SW480 (cell line): ENCODE measurements around the gene NPFF.

Experiments used
- DNase-seq: peaks from one replicate; pipeline ENCODE4 v3.0.0-alpha.2; 2016; ENCODE audit warnings: low spot score

The NPFF gene

GRCh38 chr12:53474819-53475218 lies 32.5 kb downstream of the NPFF start:
- DNase-seq: no peak

DNA sequence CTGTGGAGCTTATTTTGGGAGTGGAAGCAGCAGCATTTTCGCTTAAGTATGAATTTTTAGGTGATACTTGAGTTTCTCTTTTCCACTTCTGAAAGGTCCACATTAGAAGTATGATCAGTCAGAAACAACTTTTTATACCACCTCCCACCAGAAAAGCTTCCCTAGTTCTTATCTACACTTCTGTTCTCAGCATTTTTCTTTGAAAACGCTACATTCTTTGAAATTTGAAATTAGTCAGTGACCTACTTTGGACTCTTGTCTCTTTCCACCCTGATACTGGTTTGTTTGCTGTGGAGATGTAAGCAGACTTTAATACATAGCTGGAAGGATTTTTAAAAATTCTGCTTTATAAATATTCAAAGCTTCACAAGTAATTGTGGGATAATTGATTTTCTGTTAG lies 33.2 kb downstream of the NPFF start:
- no peak for DNase-seq

- DNase-seq: no peak
These were observed 35.2 kb downstream of the NPFF start for GRCh38 chr12:53472056-53472582.

DNA sequence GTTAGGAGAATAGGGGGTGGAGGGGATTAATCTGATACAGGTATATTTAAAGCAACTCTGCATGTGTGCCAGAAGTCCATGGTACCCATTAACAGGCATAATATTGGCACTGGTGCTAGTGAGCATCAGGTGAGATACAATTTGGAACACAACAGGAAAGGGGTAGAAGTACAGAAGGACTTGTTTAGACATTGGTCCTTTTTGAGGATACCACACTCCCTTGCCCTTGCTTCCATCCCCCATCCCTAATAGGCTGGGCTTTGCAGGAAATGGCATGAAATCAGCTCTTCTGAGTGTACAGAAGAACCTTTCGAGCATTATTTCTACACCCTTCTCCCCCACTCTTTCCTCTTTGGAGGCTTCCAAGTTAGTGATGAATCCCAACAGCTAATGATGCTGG lies 39.0 kb downstream of the NPFF start:
- no peak for DNase-seq

GRCh38 chr12:53467880-53468279 lies 39.4 kb downstream of the NPFF start:
- no peak for DNase-seq

- no peak for DNase-seq
These were observed 40.2 kb downstream of the NPFF start for GRCh38 chr12:53467082-53467481.

DNA sequence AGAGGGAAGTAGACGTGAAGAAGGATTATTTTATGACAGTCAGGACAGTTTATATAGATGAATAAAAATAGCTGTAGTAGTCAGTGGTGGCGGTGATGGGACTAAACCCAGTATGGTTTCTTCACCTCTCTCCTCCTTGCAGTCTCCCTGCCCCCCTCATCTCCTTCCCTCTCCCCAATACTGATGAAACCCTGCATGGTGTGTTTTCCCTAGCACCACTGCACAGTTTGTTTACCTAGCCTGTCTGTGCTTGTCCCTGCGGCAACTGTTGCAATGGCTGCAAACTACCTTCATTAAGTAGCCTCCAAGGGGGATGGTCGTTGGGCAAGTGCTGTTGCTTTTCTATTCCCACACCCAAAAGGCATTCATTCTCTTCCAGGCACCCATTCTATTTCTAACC lies 40.6 kb downstream of the NPFF start:
- DNase-seq: no peak

- DNase-seq: no peak
These were observed 41.6 kb downstream of the NPFF start for GRCh38 chr12:53465679-53466078.

GRCh38 chr12:53464685-53465418 lies 42.4 kb downstream of the NPFF start:
- DNase-seq: no peak

DNA sequence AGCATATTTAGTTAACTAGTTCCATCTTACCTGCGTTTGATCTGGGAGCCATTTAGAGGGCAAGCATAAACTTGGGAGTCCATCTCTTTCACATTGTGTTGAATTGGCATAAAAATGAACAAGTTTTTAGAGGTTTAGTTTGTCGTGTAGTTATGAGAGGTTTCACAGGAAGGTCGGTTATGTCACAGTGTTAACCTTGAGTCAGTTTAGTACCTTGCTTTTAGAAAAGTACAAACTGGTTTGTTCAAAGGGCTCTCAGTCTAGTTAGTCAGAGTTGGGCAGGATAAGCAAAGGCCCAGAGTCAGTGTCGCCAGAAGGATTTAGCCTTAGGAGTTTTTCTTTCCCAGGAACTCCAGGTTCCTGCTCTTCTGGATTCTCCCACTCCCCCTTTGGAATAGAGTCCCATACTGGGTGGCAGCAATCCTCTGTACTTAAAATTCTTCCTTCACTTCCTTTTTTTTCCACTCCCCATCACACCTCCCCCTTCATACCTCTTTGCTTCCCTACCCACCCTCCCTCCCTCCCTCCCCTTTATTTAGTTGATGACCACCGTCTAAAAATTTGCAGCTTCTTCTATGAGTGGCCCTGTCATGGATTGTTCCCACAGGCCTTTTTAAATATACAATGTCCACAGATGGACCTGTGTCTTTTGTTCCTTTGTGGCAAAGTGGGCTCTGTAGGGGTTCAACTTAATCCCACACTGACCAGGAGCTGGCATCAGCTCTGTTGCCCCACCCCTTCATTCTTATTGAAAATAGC lies 43.3 kb downstream of the NPFF start:
- DNase-seq: no peak

GRCh38 chr12:53462935-53463334 lies 44.3 kb downstream of the NPFF start:
- no peak for DNase-seq

- no peak for DNase-seq
These were observed 45.7 kb downstream of the NPFF start for GRCh38 chr12:53461591-53461990.

GRCh38 chr12:53461059-53461458 lies 46.2 kb downstream of the NPFF start:
- DNase-seq: no peak

DNA sequence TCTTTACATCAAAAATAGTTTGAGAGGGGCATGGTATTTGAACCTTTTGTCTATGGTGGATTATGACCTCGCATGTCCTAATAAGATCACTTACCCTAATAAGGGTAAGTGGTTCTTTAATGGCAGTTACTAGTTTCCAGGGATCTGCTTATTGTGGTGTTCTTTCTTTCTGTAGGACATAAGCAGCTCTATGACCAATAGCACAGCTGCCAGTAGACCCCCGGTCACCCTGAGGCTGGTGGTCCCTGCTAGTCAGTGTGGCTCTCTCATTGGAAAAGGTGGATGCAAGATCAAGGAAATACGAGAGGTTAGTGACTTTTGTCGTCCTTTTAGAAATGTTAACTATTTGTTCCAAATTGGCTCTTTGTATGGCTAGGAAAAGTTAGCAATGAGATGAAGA lies 48.2 kb downstream of the NPFF start:
- DNase-seq: no peak
